Hepatocyte (in vitro differentiated cells): ENCODE data around the gene FBN3.

Experiments used
- CTCF ChIP-seq: fragments of 200-600 bp; sonication (generic); IDR thresholded peaks from 2 replicates; pipeline ENCODE4 v1.5.1; 2016; ENCODE audit warnings: antibody characterized with exemption, mild to moderate bottlenecking; ENCODE audit not compliant: poor library complexity
- EZH2 ChIP-seq: fragments of 200-600 bp; sonication (generic); IDR thresholded peaks from 2 replicates; pipeline ENCODE4 v1.6.1; 2016; ENCODE audit warnings: antibody characterized with exemption, mild to moderate bottlenecking, borderline replicate concordance
- EZH2phosphoT487 ChIP-seq: fragments of 200-600 bp; sonication (generic); IDR thresholded peaks from one replicate; pipeline ENCODE4 v1.6.1; 2018; ENCODE audit warnings: antibody characterized with exemption, mild to moderate bottlenecking, low read depth, moderate library complexity; ENCODE audit not compliant: unreplicated experiment, severe bottlenecking

- TF ChIP-seq CTCF (no peak), EZH2phosphoT487 (no peak), EZH2 (no peak)
Measured at GRCh38 chr19:8148410-8149260, 757 bp downstream of the FBN3 start.
